CD4-positive, alpha-beta memory T cell (primary cell): ENCODE results near the gene ARID3A. TPM values are rescaled to one million over a fixed set of nuclear protein-coding genes. Genes with fewer than 3 reads are reported as not detected.

Source experiments
- CTCF ChIA-PET: fragments of 350-600 bp; sonication (Branson Sonifier 250); formaldehyde crosslinking; loops from one replicate; lab custom pipeline; 2021; ENCODE audit warnings: inconsistent platforms; ENCODE audit not compliant: partially characterized antibody; lab: Charles Lee
- POLR2A ChIA-PET: fragments of 350-600 bp; sonication (Branson Sonifier 250); formaldehyde crosslinking; loops from one replicate; lab custom pipeline; 2021; ENCODE audit not compliant: partially characterized antibody; lab: Charles Lee
- DNase-seq, 5 donors: peaks; one replicate each; pipeline versions ENCODE4 v3.0.0 to v3.0.0-alpha.2; 2020 to 2022; ENCODE audit warnings: mixed read lengths in 1 of 5
- H3K27ac ChIP-seq: one replicate; pipeline ENCODE4 v1.7.0; 2013; ENCODE audit warnings: low read depth, low read length
- H3K27me3 ChIP-seq: 2 replicates; pipeline ENCODE4 v1.7.0; 2013; ENCODE audit warnings: mild to moderate bottlenecking, low read length, moderate library complexity; ENCODE audit not compliant: insufficient read depth
- H3K36me3 ChIP-seq: 2 replicates; pipeline ENCODE4 v1.7.0; 2013; ENCODE audit warnings: mild to moderate bottlenecking, low read length, moderate library complexity; ENCODE audit not compliant: insufficient read depth
- H3K4me1 ChIP-seq: 2 replicates; pipeline ENCODE4 v1.7.0; 2013; ENCODE audit warnings: mild to moderate bottlenecking, low read length, moderate library complexity; ENCODE audit not compliant: insufficient read depth
- H3K4me3 ChIP-seq, 2 donors: one replicate each; pipeline ENCODE4 v1.7.0; 2013; ENCODE audit warnings: low read length in 2 of 2, mild to moderate bottlenecking in 1 of 2
- H3K9me3 ChIP-seq, 2 donors: one replicate each; pipeline ENCODE4 v1.7.0; 2013; ENCODE audit warnings: low read length in 2 of 2, control low read depth in 1 of 2; ENCODE audit not compliant: control insufficient read depth in 1 of 2
- H3K27ac Mint-ChIP-seq, 7 donors: one replicate each; pipeline ENCODE4 v1.8.0; 2020 to 2021; ENCODE audit warnings: mixed read lengths in 7 of 7, mild to moderate bottlenecking in 6 of 7, inconsistent platforms in 3 of 7, moderate library complexity in 3 of 7
- H3K27me3 Mint-ChIP-seq, 2 donors: one replicate each; pipeline ENCODE4 v1.8.0; 2020 to 2021; ENCODE audit warnings: mixed read lengths in 2 of 2
- H3K36me3 Mint-ChIP-seq, 2 donors: one replicate each; pipeline ENCODE4 v1.8.0; 2020 to 2021; ENCODE audit warnings: mixed read lengths in 2 of 2, inconsistent platforms in 1 of 2, mild to moderate bottlenecking in 1 of 2
- H3K4me1 Mint-ChIP-seq, 4 donors: one replicate each; pipeline ENCODE4 v1.8.0; 2020 to 2021; ENCODE audit warnings: mixed read lengths in 4 of 4, mild to moderate bottlenecking in 1 of 4
- H3K4me3 Mint-ChIP-seq, 8 donors: one replicate each; pipeline ENCODE4 v1.8.0; 2020 to 2021; ENCODE audit warnings: mixed read lengths in 8 of 8, mild to moderate bottlenecking in 7 of 8, moderate library complexity in 6 of 8, inconsistent platforms in 3 of 8
- H3K9me3 Mint-ChIP-seq, 8 donors: one replicate each; pipeline ENCODE4 v1.8.0; 2020 to 2021; ENCODE audit warnings: mixed read lengths in 8 of 8, mild to moderate bottlenecking in 5 of 8, inconsistent platforms in 3 of 8, moderate library complexity in 1 of 8
- intact Hi-C: fragments of 100-400 bp; cut with micrococcal nuclease; formaldehyde crosslinking; loops from one replicate; pipeline ENCODE4 v1.15.1; 2023
- polyA plus RNA-seq, 2 donors: library from polyadenylated mRNA; unstranded; fragments of 300-500 nt; fragmentation: Illumina TruSeq; gene quantifications; one replicate each; pipeline ENCODE4 v1.2.3, GENCODE V29; 2021
- total RNA-seq, 2 experiments: library from RNA; stranded (reverse); gene quantifications; one replicate each; pipeline ENCODE4 v1.2.3, GENCODE V29; 2021

Gene ARID3A
- total and polyA plus RNA-seq, 4 experiments from 2014 or later: 0.27 to 9.6 (median 5.2) TPM

- H3K36me3 Mint-ChIP-seq: no peaks in the 10 kb centered on the region
- intact Hi-C loops: no loop called here
- Histone ChIP-seq H3K36me3 (no peaks in the 10 kb centered on the region), H3K4me1 (no peaks in the 10 kb centered on the region), H3K9me3 (no peaks in the 10 kb centered on the region), H3K27me3 (no peaks in the 10 kb centered on the region), H3K27ac (no peak overlapping the region), H3K4me3 (no peak overlapping the region)
- CTCF ChIA-PET: no interaction called here
- H3K27ac Mint-ChIP-seq: no peak overlapping the region
- no peak overlapping the region for H3K4me3 Mint-ChIP-seq
- no peaks in the 10 kb centered on the region for H3K27me3 Mint-ChIP-seq
- POLR2A ChIA-PET: no interaction called here
- H3K4me1 Mint-ChIP-seq: peaks cover 0 to 7% (median 3%) of the 10 kb centered on the region in 4 donors
- DNase-seq: peak in 1 of 5 donors; percentile 20
- H3K9me3 Mint-ChIP-seq: no peaks in the 10 kb centered on the region
These were observed 21.4 kb downstream of the ARID3A start for GRCh38 chr19:947090-947706.

GRCh38 chr19:947707-948539, 22.1 kb downstream of the ARID3A start:
- Histone ChIP-seq H3K27ac (no peak overlapping the region), H3K27me3 (no peaks in the 10 kb centered on the region), H3K4me3 (no peak overlapping the region), H3K36me3 (no peaks in the 10 kb centered on the region), H3K9me3 (no peaks in the 10 kb centered on the region), H3K4me1 (peaks cover 6% of the 10 kb centered on the region)
- intact Hi-C loops: no loop called here
- POLR2A ChIA-PET: no interaction called here
- CTCF ChIA-PET: no interaction called here
- DNase-seq: peak in 1 of 5 donors; percentile 26
- no peak overlapping the region for H3K27ac Mint-ChIP-seq
- H3K4me3 Mint-ChIP-seq: no peak overlapping the region
- H3K36me3 Mint-ChIP-seq: no peaks in the 10 kb centered on the region
- H3K4me1 Mint-ChIP-seq: peaks cover 0 to 8% (median 3%) of the 10 kb centered on the region in 4 donors
- H3K27me3 Mint-ChIP-seq: no peaks in the 10 kb centered on the region
- no peaks in the 10 kb centered on the region for H3K9me3 Mint-ChIP-seq

GRCh38 chr19:948842-949496, 23.1 kb downstream of the ARID3A start:
- Histone ChIP-seq H3K9me3 (no peaks in the 10 kb centered on the region), H3K4me1 (peaks cover 15% of the 10 kb centered on the region), H3K27me3 (no peaks in the 10 kb centered on the region), H3K36me3 (no peaks in the 10 kb centered on the region), H3K27ac (no peak overlapping the region), H3K4me3 (no peak overlapping the region)
- CTCF ChIA-PET: no interaction called here
- POLR2A ChIA-PET: no interaction called here
- Mint-ChIP-seq H3K4me3 (no peak overlapping the region), H3K9me3 (no peaks in the 10 kb centered on the region), H3K27me3 (no peaks in the 10 kb centered on the region), H3K4me1 (peaks cover 0 to 10% (median 4%) of the 10 kb centered on the region in 4 donors), H3K27ac (no peak overlapping the region), H3K36me3 (no peaks in the 10 kb centered on the region)
- intact Hi-C loops: no loop called here
- peak in 1 of 5 donors; percentile 2 for DNase-seq

- ChIA-PET POLR2A (no interaction called here), CTCF (no interaction called here)
- Histone ChIP-seq H3K9me3 (no peaks in the 10 kb centered on the region), H3K4me1 (peaks cover 15% of the 10 kb centered on the region), H3K4me3 (no peak overlapping the region), H3K36me3 (no peaks in the 10 kb centered on the region), H3K27me3 (no peaks in the 10 kb centered on the region), H3K27ac (no peak overlapping the region)
- DNase-seq: peak in 1 of 5 donors; percentile 34
- Mint-ChIP-seq H3K27ac (no peak overlapping the region), H3K4me1 (peaks cover 0 to 10% (median 3%) of the 10 kb centered on the region in 4 donors), H3K4me3 (peak overlapping the region in 1 of 8 donors; percentile 46), H3K9me3 (no peaks in the 10 kb centered on the region), H3K36me3 (no peaks in the 10 kb centered on the region), H3K27me3 (no peaks in the 10 kb centered on the region)
- intact Hi-C loops: no loop called here
These were observed 24.7 kb downstream of the ARID3A start for GRCh38 chr19:950352-951066.

- ChIA-PET CTCF (no interaction called here), POLR2A (interaction anchor here (1.6 kb wide), 1 partner anchor 19 kb away, joined by 3 read pairs; no protein-coding TSS in a partner anchor)
- Mint-ChIP-seq H3K27me3 (no peaks in the 10 kb centered on the region), H3K4me1 (peaks cover 0 to 10% (median 3%) of the 10 kb centered on the region in 4 donors), H3K27ac (peak overlapping the region in 1 of 7 donors; percentile 78), H3K9me3 (no peaks in the 10 kb centered on the region), H3K4me3 (peak overlapping the region in 4 of 8 donors; percentile 6 to 20 (median 12)), H3K36me3 (no peaks in the 10 kb centered on the region)
- intact Hi-C loops: no loop called here
- H3K36me3 ChIP-seq: no peaks in the 10 kb centered on the region
- H3K27me3 ChIP-seq: no peaks in the 10 kb centered on the region
- H3K4me1 ChIP-seq: peaks cover 15% of the 10 kb centered on the region
- H3K9me3 ChIP-seq: no peaks in the 10 kb centered on the region
- DNase-seq: peak in 1 of 5 donors; percentile 17
- no peak overlapping the region for H3K4me3 ChIP-seq
- H3K27ac ChIP-seq: no peak overlapping the region
These were observed 26.3 kb downstream of the ARID3A start for GRCh38 chr19:952049-952679.

GRCh38 chr19:952680-953444, 27.0 kb downstream of the ARID3A start:
- CTCF ChIA-PET: no interaction called here
- H3K27ac ChIP-seq: peak overlapping the region; percentile 9
- no peaks in the 10 kb centered on the region for H3K9me3 ChIP-seq
- H3K27me3 Mint-ChIP-seq: no peaks in the 10 kb centered on the region
- H3K4me1 ChIP-seq: peaks cover 15% of the 10 kb centered on the region
- DNase-seq: peak in 1 of 5 donors; percentile 34
- peak overlapping the region in 5 of 7 donors; percentile 22 to 64 (median 50) for H3K27ac Mint-ChIP-seq
- H3K36me3 Mint-ChIP-seq: no peaks in the 10 kb centered on the region
- H3K9me3 Mint-ChIP-seq: no peaks in the 10 kb centered on the region
- H3K27me3 ChIP-seq: no peaks in the 10 kb centered on the region
- peaks cover 0 to 10% (median 3%) of the 10 kb centered on the region in 4 donors for H3K4me1 Mint-ChIP-seq
- peak overlapping the region in 1 of 2 donors; percentile 43 for H3K4me3 ChIP-seq
- intact Hi-C loops: no loop called here
- no peaks in the 10 kb centered on the region for H3K36me3 ChIP-seq
- H3K4me3 Mint-ChIP-seq: peak overlapping the region in 7 of 8 donors; percentile 20 to 69 (median 65)
- POLR2A ChIA-PET: interaction anchor here (1.6 kb wide), 1 partner anchor 20 kb away, joined by 3 read pairs; no protein-coding TSS in a partner anchor
